Activated T-helper 2 cell treated with anti-CD3 and anti-CD28 coated beads, Interferon-gamma antibody, Interleukin-2, Interleukin-4, amounts not matched to agents 10 μg/mL and 5 μg/mL and 100 μg/mL, durations not matched to agents 14 hours and 24 hours and 36 hours (primary cell): Measurements from ENCODE around the gene CNGA1. TPM values are rescaled to one million over a fixed set of nuclear protein-coding genes. Genes with fewer than 3 reads are reported as not detected.
A peak's percentile ranks its signal among the peaks of the same experiment; 100 is the strongest.
"Not testable (repeated sequence)": the region's sequence is repeated elsewhere in the genome, so short reads cannot be mapped to it uniquely, and the experiment has no call there.

Experiments
- DNase-seq: peaks from one replicate; pipeline ENCODE4 v3.0.0; 2021; ENCODE audit warnings: low spot score
- H3K27ac Mint-ChIP-seq: one replicate; pipeline ENCODE4 v1.8.0; 2021; ENCODE audit warnings: mixed read lengths
- H3K27me3 Mint-ChIP-seq: one replicate; pipeline ENCODE4 v1.8.0; 2021; ENCODE audit warnings: low read depth, mixed read lengths
- H3K36me3 Mint-ChIP-seq: one replicate; pipeline ENCODE4 v1.8.0; 2021; ENCODE audit warnings: low read depth, mixed read lengths
- H3K4me1 Mint-ChIP-seq: one replicate; pipeline ENCODE4 v1.8.0; 2021; ENCODE audit warnings: low read depth, mixed read lengths
- H3K4me3 Mint-ChIP-seq: one replicate; pipeline ENCODE4 v1.8.0; 2021; ENCODE audit warnings: low read depth, mild to moderate bottlenecking, moderate library complexity, mixed read lengths
- H3K9me3 Mint-ChIP-seq: one replicate; pipeline ENCODE4 v1.8.0; 2021; ENCODE audit warnings: mixed read lengths
- intact Hi-C: fragments of 100-400 bp; cut with micrococcal nuclease; formaldehyde crosslinking; loops from one replicate; pipeline ENCODE4 v1.15.1; 2023
- total RNA-seq: library from RNA; stranded (reverse); gene quantifications from 2 replicates; pipeline ENCODE4 v1.2.3, GENCODE V29; 2022

The CNGA1 gene
- total RNA-seq, 1 donor from 2014 or later = not detected

DNA sequence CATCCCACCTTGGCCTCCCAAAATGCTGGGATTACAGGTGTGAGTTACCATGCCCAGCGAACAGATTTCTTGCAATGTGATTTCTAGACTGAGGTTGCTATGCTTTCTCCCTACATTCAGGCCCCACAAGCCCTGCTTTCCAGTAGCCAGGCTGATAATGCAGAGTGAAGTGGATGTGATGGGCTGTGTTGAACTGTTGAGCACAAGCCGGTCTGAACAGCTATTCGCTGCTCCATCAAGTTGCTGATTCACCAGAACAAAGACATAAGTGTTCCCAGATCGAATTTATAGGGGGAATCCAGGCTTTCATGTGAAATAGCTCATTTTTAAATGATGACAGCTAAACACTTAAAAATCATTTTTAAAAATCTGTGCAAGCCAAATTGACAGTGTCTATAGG, 8.0 kb upstream of the CNGA1 start:
- peaks cover 35% of the 10 kb centered on the region for H3K27me3 Mint-ChIP-seq
- H3K27ac Mint-ChIP-seq = no peak overlapping the region
- no peak for DNase-seq
- H3K36me3 Mint-ChIP-seq = no peaks in the 10 kb centered on the region
- peaks cover 24% of the 10 kb centered on the region for H3K4me1 Mint-ChIP-seq
- intact Hi-C loops = no loop called here
- H3K9me3 Mint-ChIP-seq = peaks cover 4% of the 10 kb centered on the region
- H3K4me3 Mint-ChIP-seq = no peak overlapping the region

DNA sequence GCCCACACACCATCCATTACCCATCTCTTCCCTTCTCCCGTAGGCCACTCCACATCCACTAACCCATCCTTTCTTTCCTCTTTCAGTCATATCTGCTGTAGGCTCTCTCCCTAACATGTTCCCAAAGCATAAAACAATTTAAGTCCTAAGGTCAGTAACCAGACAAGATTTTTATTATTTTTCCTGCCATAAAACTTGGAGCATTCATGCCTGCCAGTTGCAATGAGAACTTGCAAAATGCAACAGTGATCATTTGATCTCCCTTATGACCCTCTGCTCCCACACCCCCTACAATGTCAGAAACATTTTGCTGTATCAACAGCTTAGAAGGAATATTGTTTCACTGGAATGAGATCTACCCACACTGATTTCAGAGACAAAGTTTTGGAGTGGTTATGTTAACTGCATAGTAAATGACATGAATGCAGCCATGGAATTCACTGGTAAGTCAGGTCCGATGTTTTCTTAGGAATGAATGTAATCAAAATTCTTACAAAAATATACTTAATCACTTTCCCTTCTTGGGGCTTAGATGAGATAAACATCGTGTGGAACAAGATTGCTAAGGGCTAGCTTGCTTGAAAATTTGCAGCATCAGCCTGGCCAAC, 5.8 kb upstream of the CNGA1 start:
- peaks cover 10% of the 10 kb centered on the region for H3K4me1 Mint-ChIP-seq
- no peaks in the 10 kb centered on the region for H3K36me3 Mint-ChIP-seq
- no peak overlapping the region for H3K27ac Mint-ChIP-seq
- H3K9me3 Mint-ChIP-seq = peaks cover 4% of the 10 kb centered on the region
- peaks cover 47% of the 10 kb centered on the region for H3K27me3 Mint-ChIP-seq
- intact Hi-C loops = no loop called here
- DNase-seq = no peak
- no peak overlapping the region for H3K4me3 Mint-ChIP-seq

DNA sequence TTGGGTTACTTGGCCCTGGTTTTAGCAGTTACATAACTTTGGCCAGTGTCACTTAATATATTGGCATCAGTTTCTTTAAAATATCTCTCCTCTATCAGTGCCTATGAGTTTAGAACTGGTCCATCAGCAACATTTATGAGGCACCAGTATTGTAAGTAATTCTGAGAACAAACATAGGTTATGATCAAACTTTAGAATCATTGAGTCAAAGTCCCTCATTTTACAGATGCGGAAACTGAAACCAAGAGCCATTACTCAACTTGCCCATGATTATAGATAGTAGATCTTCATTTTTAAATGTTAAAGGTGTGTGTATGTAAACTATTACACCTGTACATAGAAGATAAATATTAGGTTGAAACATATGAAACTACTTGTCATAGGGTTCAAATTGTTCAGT, 4.6 kb upstream of the CNGA1 start:
- peaks cover 49% of the 10 kb centered on the region for H3K27me3 Mint-ChIP-seq
- DNase-seq = no peak
- intact Hi-C loops = loop anchor here (2.0 kb wide), 1 partner anchor 16 kb away; no protein-coding TSS in a partner anchor
- H3K36me3 Mint-ChIP-seq = no peaks in the 10 kb centered on the region
- H3K4me3 Mint-ChIP-seq = no peak overlapping the region
- H3K27ac Mint-ChIP-seq = no peak overlapping the region
- peaks cover 4% of the 10 kb centered on the region for H3K9me3 Mint-ChIP-seq
- peaks cover 14% of the 10 kb centered on the region for H3K4me1 Mint-ChIP-seq

DNA sequence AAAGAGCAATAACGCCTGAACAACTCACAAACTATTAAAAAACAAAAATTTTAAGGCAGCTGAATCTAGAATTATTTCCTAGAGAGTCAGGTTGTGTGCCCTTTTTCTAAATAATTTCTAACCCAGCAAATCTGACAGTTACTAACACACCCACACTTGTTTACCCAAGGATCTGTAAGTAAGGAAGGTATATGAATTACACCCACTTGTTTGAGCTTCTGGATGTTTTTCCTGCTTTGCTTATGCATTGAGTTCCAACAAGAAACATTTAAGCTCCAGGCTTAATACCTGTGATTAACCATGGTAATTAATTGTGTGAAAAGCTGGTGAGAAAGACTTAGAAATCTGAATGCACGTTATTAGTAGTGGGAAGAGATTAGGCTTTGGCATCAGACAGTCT, 1.6 kb upstream of the CNGA1 start:
- DNase-seq = no peak
- peaks cover 59% of the 10 kb centered on the region for H3K27me3 Mint-ChIP-seq
- no peak overlapping the region for H3K27ac Mint-ChIP-seq
- H3K9me3 Mint-ChIP-seq = peaks cover 4% of the 10 kb centered on the region
- peaks cover 17% of the 10 kb centered on the region for H3K4me1 Mint-ChIP-seq
- intact Hi-C loops = loop anchor here (5.0 kb wide), 1 partner anchor 69 kb away; no protein-coding TSS in a partner anchor
- no peak overlapping the region for H3K4me3 Mint-ChIP-seq
- no peaks in the 10 kb centered on the region for H3K36me3 Mint-ChIP-seq

DNA sequence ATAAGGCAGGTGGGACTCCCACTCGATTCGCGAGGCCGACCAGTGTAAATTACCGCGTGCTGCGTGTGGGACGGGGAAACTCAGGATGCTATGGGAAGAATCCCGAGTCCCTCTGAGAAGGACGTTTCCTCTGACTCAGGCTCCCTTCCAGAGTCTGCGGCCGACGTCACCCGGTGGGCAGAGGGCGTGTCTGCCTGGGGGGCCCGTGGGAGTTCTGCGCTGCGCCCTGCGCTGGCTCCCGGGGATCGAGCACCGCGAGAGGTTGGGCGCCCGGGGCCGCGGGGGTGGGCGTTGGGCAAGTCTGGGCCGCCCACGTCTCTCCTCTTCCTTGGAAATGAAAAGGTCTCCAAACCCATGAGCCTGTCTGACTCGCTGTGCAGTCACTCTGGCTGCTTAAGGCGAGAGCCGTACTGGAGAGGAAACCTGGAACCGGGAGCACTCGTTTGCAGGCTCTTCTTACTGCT, 659 bp upstream of the CNGA1 start:
- H3K4me3 Mint-ChIP-seq = peak overlapping the region; percentile 66
- intact Hi-C loops = loop anchor here (5.0 kb wide), 1 partner anchor 70 kb away; no protein-coding TSS in a partner anchor
- no peak overlapping the region for H3K27ac Mint-ChIP-seq
- peaks cover 17% of the 10 kb centered on the region for H3K4me1 Mint-ChIP-seq
- no peak for DNase-seq
- H3K36me3 Mint-ChIP-seq = no peaks in the 10 kb centered on the region
- peaks cover 4% of the 10 kb centered on the region for H3K9me3 Mint-ChIP-seq
- peaks cover 55% of the 10 kb centered on the region for H3K27me3 Mint-ChIP-seq

DNA sequence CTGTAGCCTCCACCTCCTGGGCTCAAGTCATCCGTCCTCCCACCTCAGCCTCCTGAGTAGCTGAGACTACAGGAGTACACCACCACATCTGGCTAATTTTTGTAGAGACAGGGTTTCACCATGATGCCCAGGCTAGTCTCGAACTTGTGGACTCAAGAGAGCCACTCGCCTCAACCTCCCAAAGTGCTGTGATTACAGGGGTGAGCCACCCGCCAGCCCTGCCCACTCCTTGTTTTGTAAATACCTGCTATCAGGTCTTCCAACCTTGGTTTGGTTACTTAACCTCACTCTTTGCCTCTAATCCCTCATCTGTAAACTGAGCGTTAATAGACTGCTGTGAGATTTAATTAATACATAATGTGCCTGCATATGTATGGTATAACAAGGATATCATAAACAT, 803 bp downstream of the CNGA1 start:
- peaks cover 9% of the 10 kb centered on the region for H3K9me3 Mint-ChIP-seq
- H3K36me3 Mint-ChIP-seq = no peaks in the 10 kb centered on the region
- intact Hi-C loops = loop anchor here (5.0 kb wide), 1 partner anchor 72 kb away; no protein-coding TSS in a partner anchor
- DNase-seq = no peak
- H3K4me1 Mint-ChIP-seq = peaks cover 12% of the 10 kb centered on the region
- peak overlapping the region; percentile 66 for H3K4me3 Mint-ChIP-seq
- peaks cover 51% of the 10 kb centered on the region for H3K27me3 Mint-ChIP-seq
- H3K27ac Mint-ChIP-seq = no peak overlapping the region

DNA sequence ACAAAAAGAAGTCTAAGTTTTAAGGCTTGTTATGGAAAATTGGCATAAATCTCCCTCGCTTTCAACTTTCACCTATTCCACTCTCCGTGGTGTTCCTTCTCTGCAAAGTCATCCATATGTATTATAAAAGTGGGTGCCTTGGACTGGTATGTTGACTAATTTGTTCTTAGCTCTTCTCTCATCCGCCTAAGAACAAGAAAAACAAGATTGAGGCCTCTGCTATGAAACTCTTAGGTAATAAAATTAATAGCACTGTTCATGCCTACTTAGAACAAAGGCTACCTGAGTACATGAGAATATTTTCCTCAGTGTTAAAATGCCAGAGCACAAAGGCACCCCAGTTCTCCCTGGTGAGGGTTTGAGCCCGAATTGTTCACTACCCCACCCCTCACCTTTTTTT, 1.3 kb downstream of the CNGA1 start:
- Mint-ChIP-seq H3K27me3 (peaks cover 51% of the 10 kb centered on the region), H3K27ac (no peak overlapping the region), H3K4me3 (no peak overlapping the region), H3K36me3 (no peaks in the 10 kb centered on the region), H3K9me3 (peaks cover 9% of the 10 kb centered on the region), H3K4me1 (peaks cover 12% of the 10 kb centered on the region)
- DNase-seq = no peak
- intact Hi-C loops = loop anchor here (5.0 kb wide), 1 partner anchor 72 kb away; no protein-coding TSS in a partner anchor

DNA sequence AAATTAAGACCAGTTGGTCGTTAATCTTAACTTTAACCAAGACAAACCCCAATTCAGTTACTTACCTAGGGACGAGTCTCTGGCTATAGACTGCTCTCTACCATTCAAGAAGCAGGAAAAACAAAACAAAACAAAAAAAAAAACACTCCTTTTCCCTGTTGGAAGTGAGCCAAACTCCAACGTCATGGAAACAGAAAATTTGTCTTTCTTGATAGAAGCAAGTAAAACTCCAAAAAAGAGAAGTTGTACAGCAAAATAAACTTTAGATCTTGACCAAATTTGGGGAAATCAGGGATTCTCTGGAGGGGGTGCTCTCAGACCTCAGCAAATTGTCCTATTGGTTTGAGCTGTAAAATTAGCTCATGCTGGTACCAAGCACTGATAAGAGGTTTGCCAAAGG, 3.7 kb downstream of the CNGA1 start:
- no peak overlapping the region for H3K4me3 Mint-ChIP-seq
- intact Hi-C loops = no loop called here
- DNase-seq = no peak
- no peak overlapping the region for H3K27ac Mint-ChIP-seq
- no peaks in the 10 kb centered on the region for H3K36me3 Mint-ChIP-seq
- peaks cover 18% of the 10 kb centered on the region for H3K9me3 Mint-ChIP-seq
- H3K27me3 Mint-ChIP-seq = peaks cover 29% of the 10 kb centered on the region
- peaks cover 10% of the 10 kb centered on the region for H3K4me1 Mint-ChIP-seq

DNA sequence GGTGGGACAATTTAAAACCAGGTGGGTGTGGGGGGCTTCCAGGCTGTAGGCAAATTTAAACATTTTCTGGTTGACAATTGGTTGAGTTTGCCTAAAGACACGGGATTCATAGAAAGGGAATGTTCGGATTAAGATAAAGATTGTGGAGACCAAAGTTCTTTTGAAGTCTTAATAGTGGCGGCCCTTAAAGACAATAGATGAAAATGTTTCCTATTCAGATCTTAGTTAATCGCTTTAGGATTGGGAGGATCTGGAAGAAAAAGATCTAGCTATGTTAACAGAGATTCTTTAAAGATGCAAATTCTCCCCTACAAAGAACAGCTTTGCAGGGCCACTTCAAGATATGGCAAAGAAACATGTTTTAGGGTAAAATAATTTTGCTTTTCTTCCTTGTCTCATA, 4.8 kb downstream of the CNGA1 start:
- Mint-ChIP-seq H3K9me3 (peaks cover 19% of the 10 kb centered on the region), H3K4me3 (no peak overlapping the region), H3K27ac (no peak overlapping the region), H3K27me3 (peaks cover 25% of the 10 kb centered on the region), H3K4me1 (peaks cover 3% of the 10 kb centered on the region), H3K36me3 (no peaks in the 10 kb centered on the region)
- intact Hi-C loops = no loop called here
- no peak for DNase-seq

DNA sequence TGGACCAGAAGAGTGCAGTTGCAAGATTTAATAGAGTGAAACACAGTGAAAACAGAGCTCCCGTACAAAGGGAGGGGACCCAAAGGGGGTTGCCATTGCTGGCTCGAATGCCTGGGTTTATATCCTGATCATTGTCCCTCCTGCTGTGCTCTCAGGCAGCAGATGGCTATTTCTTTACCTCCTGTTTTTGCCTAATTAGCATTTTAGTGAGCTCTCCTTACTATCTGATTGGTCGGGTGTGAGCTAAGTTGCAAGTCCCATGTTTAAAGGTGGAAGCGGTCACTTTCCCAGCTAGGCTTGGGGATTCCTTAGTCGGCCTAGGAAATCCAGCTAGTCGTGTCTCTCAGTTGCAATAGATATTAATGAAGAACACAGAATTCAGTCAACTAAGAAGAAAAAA, 5.6 kb downstream of the CNGA1 start:
- H3K4me1 Mint-ChIP-seq, intact Hi-C loops, H3K4me3 Mint-ChIP-seq, H3K27ac Mint-ChIP-seq, H3K36me3 Mint-ChIP-seq, DNase-seq: not testable (repeated sequence)
- H3K9me3 Mint-ChIP-seq = peaks cover 25% of the 10 kb centered on the region
- peaks cover 22% of the 10 kb centered on the region for H3K27me3 Mint-ChIP-seq

DNA sequence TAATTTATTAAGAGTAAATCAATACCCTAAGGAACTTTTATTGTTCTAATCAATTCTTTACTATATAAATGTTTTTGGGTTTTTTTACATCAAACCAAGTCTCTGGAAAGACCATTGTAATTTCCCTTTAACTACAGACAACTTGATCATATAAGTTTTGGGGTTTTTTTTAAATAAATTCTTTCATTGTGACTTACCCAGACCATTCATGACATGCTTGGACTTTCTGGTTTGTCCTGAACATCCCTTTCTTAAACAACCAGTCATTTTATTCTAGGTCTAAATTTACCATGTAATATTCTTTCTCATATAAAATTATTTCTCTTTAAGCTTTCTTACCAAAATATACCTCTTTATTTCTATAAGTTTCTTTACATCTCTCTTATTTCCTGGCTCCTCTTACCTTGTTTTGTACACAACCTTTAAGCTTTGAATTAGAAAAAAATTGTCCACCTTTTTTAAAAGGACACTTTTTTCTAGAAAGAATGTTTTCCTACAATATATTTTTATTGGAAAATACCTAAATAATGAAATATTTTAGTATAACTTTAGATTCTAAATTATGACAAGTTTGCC, 8.4 kb downstream of the CNGA1 start:
- Mint-ChIP-seq H3K27me3 (peaks cover 3% of the 10 kb centered on the region), H3K4me3 (no peak overlapping the region), H3K36me3 (no peaks in the 10 kb centered on the region), H3K9me3 (peaks cover 31% of the 10 kb centered on the region), H3K4me1 (no peaks in the 10 kb centered on the region), H3K27ac (no peak overlapping the region)
- intact Hi-C loops = no loop called here
- no peak for DNase-seq

DNA sequence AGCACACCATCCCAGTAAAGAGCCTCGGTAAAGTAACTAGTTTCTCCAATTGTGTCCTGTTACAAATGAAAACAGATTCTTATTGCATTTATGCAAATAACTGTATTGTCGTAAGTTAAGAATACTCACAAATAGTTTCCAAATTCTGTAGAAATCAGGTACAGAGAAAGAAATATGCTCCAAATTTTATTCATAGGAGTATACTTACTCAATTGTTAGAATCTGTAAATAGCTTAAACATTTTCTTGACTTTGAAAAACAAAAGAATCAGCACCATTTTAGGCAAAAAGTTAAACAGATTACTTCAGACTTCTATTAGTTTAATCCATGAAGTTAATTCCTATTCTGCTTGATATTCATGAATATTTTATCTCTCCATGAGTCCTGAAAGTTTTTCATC, 10.7 kb downstream of the CNGA1 start:
- Mint-ChIP-seq H3K4me3 (no peak overlapping the region), H3K9me3 (peaks cover 22% of the 10 kb centered on the region), H3K27me3 (no peaks in the 10 kb centered on the region), H3K27ac (no peak overlapping the region), H3K36me3 (no peaks in the 10 kb centered on the region), H3K4me1 (no peaks in the 10 kb centered on the region)
- intact Hi-C loops = no loop called here
- no peak for DNase-seq

DNA sequence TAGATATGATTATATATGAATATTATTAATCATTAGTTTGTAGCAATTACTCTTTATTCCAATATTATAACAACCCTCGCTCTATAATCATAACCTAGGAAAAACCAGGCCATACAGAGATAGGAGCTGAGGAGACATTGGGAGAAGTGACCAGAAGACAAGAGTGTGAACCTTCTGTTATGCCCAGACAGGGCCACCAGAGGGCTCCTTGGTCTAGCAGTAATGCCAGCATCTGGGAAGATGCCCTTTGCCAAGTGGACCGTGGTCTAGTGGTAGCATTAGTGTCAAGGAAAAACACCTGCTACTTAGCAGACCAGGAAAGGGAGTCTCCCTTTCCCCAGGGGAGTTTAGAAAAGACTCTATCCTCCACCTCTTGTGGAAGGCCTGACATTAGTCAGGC, 12.9 kb downstream of the CNGA1 start:
- intact Hi-C loops = loop anchor here (2.0 kb wide), 1 partner anchor 83 kb away; no protein-coding TSS in a partner anchor
- not testable (repeated sequence) for H3K27ac Mint-ChIP-seq, DNase-seq, H3K4me3 Mint-ChIP-seq, H3K36me3 Mint-ChIP-seq, H3K27me3 Mint-ChIP-seq, H3K4me1 Mint-ChIP-seq
- peaks cover 18% of the 10 kb centered on the region for H3K9me3 Mint-ChIP-seq
